Trophoblast cell (in vitro differentiated cells and primary cell): ENCODE results near the gene LIPK.

ENCODE experiments used
- DNase-seq, 2 donors: peaks; one replicate each; pipeline ENCODE4 v3.0.0-alpha.2; 2016
- H2AFZ ChIP-seq: 2 replicates; pipeline ENCODE4 v1.6.1; 2013; ENCODE audit warnings: low read length, moderate library complexity, mild to moderate bottlenecking; ENCODE audit not compliant: insufficient read depth, poor library complexity
- H2AK5ac ChIP-seq: 2 replicates; pipeline ENCODE4 v1.6.1; 2013; ENCODE audit warnings: mild to moderate bottlenecking, low read length
- H2BK120ac ChIP-seq: 2 replicates; pipeline ENCODE4 v1.6.1; 2013; ENCODE audit warnings: low read length, mild to moderate bottlenecking, moderate library complexity; ENCODE audit not compliant: insufficient read depth, poor library complexity
- H2BK12ac ChIP-seq: 2 replicates; pipeline ENCODE4 v1.6.1; 2013; ENCODE audit warnings: mild to moderate bottlenecking, low read length, moderate library complexity
- H2BK5ac ChIP-seq: 2 replicates; pipeline ENCODE4 v1.6.1; 2013; ENCODE audit warnings: low read length, low read depth, moderate library complexity, mild to moderate bottlenecking; ENCODE audit not compliant: poor library complexity
- H3K14ac ChIP-seq: 2 replicates; pipeline ENCODE4 v1.6.1; 2013; ENCODE audit warnings: mild to moderate bottlenecking, low read length
- H3K18ac ChIP-seq: 2 replicates; pipeline ENCODE4 v1.6.1; 2013; ENCODE audit warnings: mild to moderate bottlenecking, low read length
- H3K23ac ChIP-seq: 2 replicates; pipeline ENCODE4 v1.6.1; 2013; ENCODE audit warnings: low read length
- H3K27ac ChIP-seq: 2 replicates; pipeline ENCODE4 v1.5.1; 2013; ENCODE audit warnings: low read depth, mild to moderate bottlenecking, inconsistent platforms, low read length, moderate library complexity
- H3K27me3 ChIP-seq: 2 replicates; pipeline ENCODE4 v1.6.1; 2013; ENCODE audit warnings: inconsistent platforms, mild to moderate bottlenecking, low read length, moderate library complexity; ENCODE audit not compliant: insufficient read depth
- H3K36me3 ChIP-seq, 2 experiments: 1 replicate in 1 of 2; 2 replicates in 1 of 2; pipeline ENCODE4 v1.6.1; 2013; ENCODE audit warnings: low read length in 2 of 2, mild to moderate bottlenecking in 2 of 2, moderate library complexity in 1 of 2; ENCODE audit not compliant: insufficient read depth in 2 of 2, control insufficient read depth in 1 of 2
- H3K4ac ChIP-seq: 2 replicates; pipeline ENCODE4 v1.6.1; 2013; ENCODE audit warnings: low read depth, mild to moderate bottlenecking, low read length, moderate library complexity
- H3K4me1 ChIP-seq, 2 experiments: 1 replicate in 1 of 2; 2 replicates in 1 of 2; pipeline ENCODE4 v1.6.1; 2013; ENCODE audit warnings: low read length in 2 of 2, mild to moderate bottlenecking in 2 of 2, moderate library complexity in 1 of 2; ENCODE audit not compliant: insufficient read depth in 2 of 2, control insufficient read depth in 1 of 2
- H3K4me2 ChIP-seq: 2 replicates; pipeline ENCODE4 v1.6.1; 2013; ENCODE audit warnings: inconsistent platforms, mild to moderate bottlenecking, low read length, moderate library complexity
- H3K4me3 ChIP-seq: 2 replicates; pipeline ENCODE4 v1.5.1; 2013; ENCODE audit warnings: mild to moderate bottlenecking, low read depth, low read length, inconsistent platforms
- H3K79me1 ChIP-seq: one replicate; pipeline ENCODE4 v1.6.1; 2013; ENCODE audit warnings: low read length
- H3K79me2 ChIP-seq: 2 replicates; pipeline ENCODE4 v1.6.1; 2013; ENCODE audit warnings: low read length, mild to moderate bottlenecking; ENCODE audit not compliant: control insufficient read depth, insufficient read depth, poor library complexity
- H3K9ac ChIP-seq: 2 replicates; pipeline ENCODE4 v1.6.1; 2013; ENCODE audit warnings: mild to moderate bottlenecking, low read length
- H3K9me3 ChIP-seq: 2 replicates; pipeline ENCODE4 v1.6.1; 2013; ENCODE audit warnings: low read depth, mild to moderate bottlenecking, control low read depth, inconsistent platforms, low read length; ENCODE audit not compliant: insufficient read depth
- H4K12ac ChIP-seq: 2 replicates; pipeline ENCODE4 v1.6.1; 2013; ENCODE audit warnings: low read depth, mild to moderate bottlenecking, low read length, moderate library complexity
- H4K8ac ChIP-seq: 2 replicates; pipeline ENCODE4 v1.6.1; 2013; ENCODE audit warnings: low read depth, mild to moderate bottlenecking, low read length, moderate library complexity
- H4K91ac ChIP-seq: one replicate; pipeline ENCODE4 v1.6.1; 2013; ENCODE audit warnings: low read depth, mild to moderate bottlenecking, low read length, moderate library complexity
- WGBS: extraction: QIAGEN DNeasy Blood & Tissue Kit; methylation state at CpG from one replicate; pipeline ENCODE4 v1.1.7; 2013; ENCODE audit warnings: missing lambda C conversion rate; ENCODE audit not compliant: insufficient read length, insufficient coverage; ENCODE audit errors: extremely low coverage; 5-methylcytosine and 5-hydroxymethylcytosine counted together

LIPK gene

DNA sequence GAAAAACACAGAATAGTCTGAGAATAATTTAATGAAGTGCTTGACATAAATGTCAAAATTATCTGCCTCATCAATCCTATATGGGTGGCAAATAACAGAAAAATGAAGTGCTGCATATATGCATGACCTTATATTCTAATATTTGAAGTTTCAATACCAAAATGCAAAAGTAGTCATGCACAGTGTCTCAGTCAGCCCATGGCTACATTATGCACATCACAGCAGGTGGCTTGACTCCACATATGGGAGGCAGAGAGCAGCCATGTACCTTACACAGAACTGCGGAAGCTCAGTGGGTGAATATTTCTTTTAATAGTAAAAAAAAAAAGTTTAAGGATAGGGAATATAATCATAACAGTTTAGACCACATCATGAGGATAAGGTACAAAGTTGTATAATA, 36.4 kb downstream of the LIPK start:
- DNase-seq: no peak
- no peaks in the 10 kb centered on the region for H3K4me1 ChIP-seq
- H3K27me3 ChIP-seq: no peaks in the 10 kb centered on the region
- H2BK12ac ChIP-seq: no peak overlapping the region
- no peak overlapping the region for H3K4me3 ChIP-seq
- no peak overlapping the region for H2BK120ac ChIP-seq
- no peak overlapping the region for H4K91ac ChIP-seq
- no peaks in the 10 kb centered on the region for H3K79me1 ChIP-seq
- no peak overlapping the region for H3K4ac ChIP-seq
- no peak overlapping the region for H4K8ac ChIP-seq
- no peak overlapping the region for H3K9ac ChIP-seq
- H2AFZ ChIP-seq: no peak overlapping the region
- no peaks in the 10 kb centered on the region for H3K79me2 ChIP-seq
- no peak overlapping the region for H3K18ac ChIP-seq
- H2AK5ac ChIP-seq: no peak overlapping the region
- no peaks in the 10 kb centered on the region for H3K9me3 ChIP-seq
- no CpG with 5 or more reads among the region's 1 CpG for WGBS
- no peaks in the 10 kb centered on the region for H3K36me3 ChIP-seq
- H3K23ac ChIP-seq: no peak overlapping the region
- no peak overlapping the region for H3K27ac ChIP-seq
- H4K12ac ChIP-seq: no peak overlapping the region
- H2BK5ac ChIP-seq: no peak overlapping the region
- H3K4me2 ChIP-seq: no peak overlapping the region
- no peak overlapping the region for H3K14ac ChIP-seq

DNA sequence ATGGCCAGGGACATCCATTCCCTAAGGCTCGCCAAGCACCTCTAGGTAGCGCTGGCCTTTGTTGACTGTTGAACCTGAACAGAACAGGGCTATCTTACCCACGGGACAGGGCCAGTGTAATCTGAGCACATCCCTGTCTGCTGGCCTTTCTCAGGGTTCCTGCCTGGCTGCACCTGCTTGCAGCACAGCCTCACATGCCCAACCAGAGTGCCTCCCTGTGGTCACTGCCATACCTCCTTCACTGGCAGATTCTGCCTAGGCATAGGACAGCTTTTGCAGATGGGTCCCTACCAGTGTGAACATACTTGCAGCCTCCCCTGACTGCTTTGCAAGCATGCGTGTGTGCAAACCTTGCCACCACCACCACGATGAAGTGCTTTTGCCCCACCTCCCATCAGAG, 38.0 kb downstream of the LIPK start:
- H3K18ac ChIP-seq: no peak overlapping the region
- no peak overlapping the region for H3K4me2 ChIP-seq
- H3K27ac ChIP-seq: no peak overlapping the region
- no peak overlapping the region for H3K9ac ChIP-seq
- no peak for DNase-seq
- H3K14ac ChIP-seq: no peak overlapping the region
- H2AK5ac ChIP-seq: no peak overlapping the region
- no peak overlapping the region for H4K91ac ChIP-seq
- H2BK120ac ChIP-seq: no peak overlapping the region
- H4K8ac ChIP-seq: no peak overlapping the region
- H3K4me3 ChIP-seq: no peak overlapping the region
- no peaks in the 10 kb centered on the region for H3K9me3 ChIP-seq
- no peaks in the 10 kb centered on the region for H3K36me3 ChIP-seq
- H3K27me3 ChIP-seq: no peaks in the 10 kb centered on the region
- H3K4ac ChIP-seq: no peak overlapping the region
- H2BK12ac ChIP-seq: no peak overlapping the region
- no peaks in the 10 kb centered on the region for H3K79me2 ChIP-seq
- H2AFZ ChIP-seq: no peak overlapping the region
- H4K12ac ChIP-seq: no peak overlapping the region
- H2BK5ac ChIP-seq: no peak overlapping the region
- H3K79me1 ChIP-seq: no peaks in the 10 kb centered on the region
- WGBS: no CpG with 5 or more reads among the region's 5 CpGs
- no peaks in the 10 kb centered on the region for H3K4me1 ChIP-seq
- no peak overlapping the region for H3K23ac ChIP-seq

DNA sequence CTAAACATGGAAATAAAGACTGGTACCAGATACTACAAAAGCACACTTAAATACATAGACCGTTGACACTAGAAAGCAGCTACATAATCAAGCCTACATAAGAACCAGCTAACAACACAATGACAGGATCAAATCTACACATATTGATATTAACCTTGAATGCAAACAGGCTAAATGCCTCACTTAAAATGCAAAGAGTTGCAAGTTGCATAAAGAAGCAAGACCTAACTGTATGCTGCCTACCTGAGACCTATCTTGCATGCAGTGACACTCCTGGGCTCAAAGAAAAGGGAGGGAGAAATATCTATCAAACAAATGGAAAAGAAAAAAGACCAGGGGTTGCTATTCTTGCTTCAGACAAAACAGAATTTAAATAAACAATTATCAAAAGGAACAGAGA, 39.6 kb downstream of the LIPK start:
- H2BK5ac ChIP-seq: no peak overlapping the region
- H4K91ac ChIP-seq: no peak overlapping the region
- H3K27me3 ChIP-seq: no peaks in the 10 kb centered on the region
- H2BK12ac ChIP-seq: no peak overlapping the region
- H3K18ac ChIP-seq: no peak overlapping the region
- H3K4ac ChIP-seq: no peak overlapping the region
- H2AK5ac ChIP-seq: no peak overlapping the region
- no CpG with 5 or more reads among the region's 1 CpG for WGBS
- no peak overlapping the region for H3K23ac ChIP-seq
- no peak overlapping the region for H2BK120ac ChIP-seq
- no peaks in the 10 kb centered on the region for H3K9me3 ChIP-seq
- no peaks in the 10 kb centered on the region for H3K4me1 ChIP-seq
- H3K4me2 ChIP-seq: no peak overlapping the region
- H3K27ac ChIP-seq: no peak overlapping the region
- no peak for DNase-seq
- no peak overlapping the region for H3K9ac ChIP-seq
- H3K14ac ChIP-seq: no peak overlapping the region
- H4K12ac ChIP-seq: no peak overlapping the region
- H3K4me3 ChIP-seq: no peak overlapping the region
- H3K79me1 ChIP-seq: no peaks in the 10 kb centered on the region
- H4K8ac ChIP-seq: no peak overlapping the region
- no peak overlapping the region for H2AFZ ChIP-seq
- H3K36me3 ChIP-seq: no peaks in the 10 kb centered on the region
- no peaks in the 10 kb centered on the region for H3K79me2 ChIP-seq

DNA sequence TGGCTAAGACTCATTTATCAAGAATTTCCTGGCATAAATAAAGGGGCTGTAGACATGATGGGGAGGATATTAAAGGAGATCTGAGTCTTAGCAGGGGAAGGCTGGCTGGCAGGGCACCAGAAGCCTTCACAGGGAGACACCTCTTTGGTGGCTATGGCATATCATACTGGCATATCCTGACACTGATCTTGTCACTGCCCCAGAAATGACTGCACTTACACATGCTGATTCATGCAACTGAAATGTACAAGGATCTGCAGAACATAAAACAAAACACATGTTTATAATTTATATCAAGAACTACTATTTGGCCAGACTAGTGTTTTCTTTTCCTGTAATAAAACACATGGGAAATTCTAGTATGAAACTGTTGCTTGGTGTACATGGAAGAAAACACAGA, 48.2 kb downstream of the LIPK start:
- Histone ChIP-seq H3K27me3 (no peaks in the 10 kb centered on the region), H4K8ac (no peak overlapping the region), H3K79me1 (no peaks in the 10 kb centered on the region), H2BK12ac (no peak overlapping the region), H3K9ac (no peak overlapping the region), H3K4me3 (no peak overlapping the region), H3K14ac (no peak overlapping the region), H2BK5ac (no peak overlapping the region), H3K18ac (no peak overlapping the region), H4K12ac (no peak overlapping the region), H3K23ac (no peak overlapping the region), H3K4me2 (no peak overlapping the region), H3K79me2 (no peaks in the 10 kb centered on the region), H3K4me1 (no peaks in the 10 kb centered on the region), H2AFZ (no peak overlapping the region), H2AK5ac (no peak overlapping the region), H3K27ac (no peak overlapping the region), H4K91ac (no peak overlapping the region), H2BK120ac (no peak overlapping the region), H3K9me3 (no peaks in the 10 kb centered on the region), H3K4ac (no peak overlapping the region), H3K36me3 (no peaks in the 10 kb centered on the region)
- no peak for DNase-seq

DNA sequence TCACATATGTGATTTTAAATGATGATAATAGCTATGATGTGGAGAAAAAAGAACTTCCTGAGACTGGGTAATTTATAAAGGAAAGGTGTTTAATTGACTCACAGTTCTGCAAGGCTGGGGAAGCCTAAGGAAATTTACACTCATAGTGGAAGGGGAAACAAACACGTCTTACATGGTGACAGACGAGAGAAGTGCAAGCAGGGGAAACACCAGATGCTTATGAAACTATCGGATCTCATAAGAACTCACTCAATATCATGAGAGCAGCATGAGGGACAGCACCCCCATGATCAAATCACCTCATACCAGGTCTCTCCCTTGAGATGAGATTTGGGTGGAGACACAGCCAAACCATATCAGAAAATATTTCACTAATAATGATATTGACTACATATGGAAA, 49.7 kb downstream of the LIPK start:
- Histone ChIP-seq H3K18ac (no peak overlapping the region), H2BK120ac (no peak overlapping the region), H3K4me3 (no peak overlapping the region), H3K36me3 (no peaks in the 10 kb centered on the region), H3K79me1 (no peaks in the 10 kb centered on the region), H3K79me2 (no peaks in the 10 kb centered on the region), H3K9ac (no peak overlapping the region), H3K4ac (no peak overlapping the region), H3K4me2 (no peak overlapping the region), H2AK5ac (no peak overlapping the region), H3K23ac (no peak overlapping the region), H4K8ac (no peak overlapping the region), H3K27ac (no peak overlapping the region), H2AFZ (no peak overlapping the region), H3K27me3 (no peaks in the 10 kb centered on the region), H4K91ac (no peak overlapping the region), H2BK5ac (no peak overlapping the region), H4K12ac (no peak overlapping the region), H3K4me1 (no peaks in the 10 kb centered on the region), H3K14ac (no peak overlapping the region), H2BK12ac (no peak overlapping the region), H3K9me3 (no peaks in the 10 kb centered on the region)
- no CpG with 5 or more reads among the region's 3 CpGs for whole genome bisulfite sequencing
- DNase-seq: no peak
